A549 (cell line): ENCODE measurements around the gene ZNF407. TPM values are rescaled to one million over a fixed set of nuclear protein-coding genes. Genes with fewer than 3 reads are reported as not detected.

Experiments used
- ATAC-seq, 2 experiments: fragments of 200-7000 bp in 1 of 2; fragments of >200 bp in 1 of 2; cut with Nextera tagmentation in 1 of 2; cut with Tn5 transposase in 1 of 2; 3 replicates each; pipeline versions ENCODE4 v1.8.0 to v1.9.1; 2018 to 2020; ENCODE audit warnings: mild to moderate bottlenecking in 1 of 2, moderate library complexity in 1 of 2
- CTCF ChIA-PET: fragments of 300-600 bp; sonication (Branson Sonifier 250); formaldehyde crosslinking; extraction: SDS; loops from one replicate; lab custom pipeline; 2021; ENCODE audit warnings: antibody characterized with exemption, inconsistent platforms; lab: Yijun Ruan, JAX
- POLR2A ChIA-PET: fragments of 350-600 bp; formaldehyde crosslinking; extraction: SDS; loops from one replicate; lab custom pipeline; 2021; ENCODE audit warnings: antibody characterized with exemption, inconsistent platforms; lab: Yijun Ruan, JAX
- DNase-seq, 2 experiments: peaks; one replicate each; pipeline versions ENCODE4 v3.0.0 to v3.0.0-alpha.2; 2011 to 2016; ENCODE audit warnings: low read depth in 1 of 2, low spot score in 1 of 2
- FAIRE-seq: peaks from 2 replicates; lab custom pipeline; 2011; peaks lifted over from hg19 to GRCh38; lab: Jason Lieb, UNC
- H3K27ac ChIP-seq, 2 experiments: fragments of >200 bp; sonication (Bioruptor Twin); formaldehyde crosslinking; 3 replicates each; pipeline ENCODE4 v1.5.1; 2016 to 2017
- H3K4me1 ChIP-seq: fragments of >200 bp; sonication (Bioruptor Twin); formaldehyde crosslinking; 3 replicates; pipeline ENCODE4 v1.6.1; 2016
- H3K4me2 ChIP-seq: fragments of >200 bp; sonication (Bioruptor Twin); formaldehyde crosslinking; 3 replicates; pipeline ENCODE4 v1.6.1; 2016
- H3K4me3 ChIP-seq: fragments of >200 bp; sonication (Bioruptor Twin); formaldehyde crosslinking; 3 replicates; pipeline ENCODE4 v1.5.1; 2016
- H3K9me3 ChIP-seq: fragments of >200 bp; sonication (Bioruptor Twin); formaldehyde crosslinking; 3 replicates; pipeline ENCODE4 v1.6.1; 2016
- BCL3 ChIP-seq: fragments of >200 bp; sonication (Bioruptor Twin); formaldehyde crosslinking; IDR thresholded peaks from 3 replicates; pipeline ENCODE4 v1.6.1; 2016
- CBX8 ChIP-seq: fragments of 200-600 bp; sonication (generic); IDR thresholded peaks from 2 replicates; pipeline ENCODE4 v1.6.1; 2016
- CHD4 ChIP-seq: fragments of 200-600 bp; sonication (generic); IDR thresholded peaks from 2 replicates; pipeline ENCODE4 v1.6.1; 2016; ENCODE audit warnings: antibody characterized with exemption, mild to moderate bottlenecking, borderline replicate concordance
- E2F6 ChIP-seq: IDR thresholded peaks from 2 replicates; pipeline ENCODE4 v1.6.1; 2012; ENCODE audit warnings: low read depth, borderline replicate concordance
- ELK1 ChIP-seq: fragments of 150-350 bp; IDR thresholded peaks from 2 replicates; pipeline ENCODE4 v1.6.1; 2014; ENCODE audit warnings: low read depth, mild to moderate bottlenecking, low read length
- FOSL2 ChIP-seq, 2 experiments: fragments of 450-650 bp in 1 of 2; fragments of >200 bp in 1 of 2; sonication (Bioruptor Twin) in 1 of 2; formaldehyde crosslinking; IDR thresholded peaks; 2 replicates each; pipeline versions ENCODE4 v1.5.0 to v1.6.1; 2016 to 2020; ENCODE audit warnings: mild to moderate bottlenecking in 1 of 2, moderate library complexity in 1 of 2
- KDM5A ChIP-seq: fragments of 200-600 bp; sonication (generic); IDR thresholded peaks from 2 replicates; pipeline ENCODE4 v1.6.1; 2016; ENCODE audit warnings: antibody characterized with exemption, mild to moderate bottlenecking
- MAFK ChIP-seq: fragments of 450-650 bp; IDR thresholded peaks from 2 replicates; pipeline ENCODE4 v1.6.1; 2014; ENCODE audit not compliant: partially characterized antibody
- MAX ChIP-seq: IDR thresholded peaks from 2 replicates; pipeline ENCODE4 v1.6.1; 2012
- MYC ChIP-seq: IDR thresholded peaks from 2 replicates; pipeline ENCODE4 v1.6.1; 2012; ENCODE audit warnings: mild to moderate bottlenecking, inconsistent platforms, low read length, improper control_type of control experiment, borderline replicate concordance
- NFE2L2 ChIP-seq: fragments of 150-350 bp; conservative IDR thresholded peaks from 2 replicates; pipeline ENCODE4 v1.6.1; 2014; ENCODE audit warnings: low read length
- REST ChIP-seq: fragments of 200-600 bp; sonication (generic); IDR thresholded peaks from 2 replicates; pipeline ENCODE4 v1.6.1; 2016; ENCODE audit warnings: antibody characterized with exemption, mild to moderate bottlenecking, moderate library complexity
- RFX5 ChIP-seq: fragments of 450-650 bp; IDR thresholded peaks from 2 replicates; pipeline ENCODE4 v1.7.1; 2014; ENCODE audit warnings: antibody characterized with exemption, mild to moderate bottlenecking, moderate library complexity
- USF2 ChIP-seq: fragments of 450-650 bp; IDR thresholded peaks from 2 replicates; pipeline ENCODE4 v1.6.1; 2014; ENCODE audit warnings: antibody characterized with exemption
- ZFP36 ChIP-seq: fragments of 450-650 bp; IDR thresholded peaks from 2 replicates; pipeline ENCODE4 v1.6.1; 2014; ENCODE audit warnings: borderline replicate concordance; ENCODE audit not compliant: partially characterized antibody
- ZNF302 ChIP-seq: fragments of 250-450 bp; sonication (Bioruptor Pico); IDR thresholded peaks from 2 replicates; pipeline ENCODE4 v1.9.0; 2021; ENCODE audit warnings: inconsistent platforms, mild to moderate bottlenecking, moderate library complexity
- WGBS: methylation state at CpG from one replicate; pipeline ENCODE4 v1.1.6; 2017; ENCODE audit errors: missing lambda C conversion rate; 5-methylcytosine and 5-hydroxymethylcytosine counted together
- polyA plus RNA-seq, 4 experiments: library from polyadenylated mRNA; depleted of rRNA in 3 of 4; stranded (reverse); fragments of >200 nt; fragmentation: RNase III in 1 of 4; extraction: RNeasy Plus Mini Kit Qiagen cat#74134 plus additional on column Dnase treatment in 1 of 4; gene quantifications; 2 replicates in 3 of 4; 3 replicates in 1 of 4; pipeline ENCODE4 v1.2.3, GENCODE V29; 2011 to 2017

Gene ZNF407
- polyA plus RNA-seq, 2 of the 4 experiments (the other 2 are of a cell fraction), result 2.5 to 3.0 TPM

- POLR2A ChIA-PET, result no interaction called here
- TF ChIP-seq BCL3 (no peak), MYC (no peak), FOSL2 (IDR thresholded peaks at IDR 0.05) (no peak), FOSL2 (CRISPR knock-in tag; IDR thresholded peaks at IDR 0.05) (no peak), MAX (no peak), MAFK (peak; percentile 41), E2F6 (no peak), ZNF302 (CRISPR knock-in tag) (no peak), ELK1 (no peak)
- TF ChIP-seq, all 56 proteins: peak for 1
- Histone ChIP-seq H3K9me3 (peaks cover 6% of the 10 kb centered on the region; the same call in 2 of the 3 replicates), H3K27ac (no peak overlapping the region), H3K4me3 (no peak overlapping the region), H3K4me2 (no peak overlapping the region), H3K4me1 (no peaks in the 10 kb centered on the region)
- no peak for ATAC-seq
- CTCF ChIA-PET, result no interaction called here
- DNase-seq, result no peak
- WGBS, result 91% methylated on average over 11 of the region's 11 CpGs
- FAIRE-seq, result no peak
Observed at GRCh38 chr18:74682141-74682990, 84.7 kb downstream of the ZNF407 start.

- ChIA-PET POLR2A (no interaction called here), CTCF (no interaction called here)
- Histone ChIP-seq H3K4me3 (no peak overlapping the region), H3K27ac (no peak overlapping the region), H3K9me3 (no peaks in the 10 kb centered on the region; the same call in 2 of the 3 replicates), H3K4me1 (no peaks in the 10 kb centered on the region), H3K4me2 (no peak overlapping the region)
- 97% methylated on average over 1 of the region's 1 CpG for WGBS
- TF ChIP-seq KDM5A (no peak), CHD4 (no peak), BCL3 (no peak), RFX5 (no peak), CBX8 (no peak), USF2 (no peak), ZFP36 (no peak), NFE2L2 (no peak), REST (no peak)
- FAIRE-seq (no peak), ATAC-seq (no peak), DNase-seq (no peak)
Observed at GRCh38 chr18:74682991-74683297, 85.3 kb downstream of the ZNF407 start.
